Endothelial cell of umbilical vein (primary cell): ENCODE data around the gene PRX. TPM values are rescaled to one million over a fixed set of nuclear protein-coding genes. Genes with fewer than 3 reads are reported as not detected.

ENCODE experiments used
- BruUV-seq: library from RNA; stranded (reverse); fragments of 400-500 nt; replicated peaks from 2 replicates; lab custom pipeline; 2021; lab: Mats Ljungman, UMichigan
- CTCF ChIA-PET: fragments of 300-600, 350-600 bp; sonication (Branson Sonifier 250); formaldehyde crosslinking; loops from one replicate; lab custom pipeline; 2021; ENCODE audit warnings: antibody characterized with exemption, inconsistent platforms; lab: Charles Lee
- POLR2A ChIA-PET: fragments of 300-600, 350-600 bp; sonication (Branson Sonifier 250); formaldehyde crosslinking; loops from one replicate; lab custom pipeline; 2021; ENCODE audit warnings: antibody characterized with exemption, inconsistent platforms; lab: Charles Lee
- DNase-seq: peaks from one replicate; pipeline ENCODE4 v3.0.0-alpha.2; 2011; ENCODE audit warnings: low read depth, low spot score
- FAIRE-seq: peaks from 2 replicates; lab custom pipeline; 2011; peaks lifted over from hg19 to GRCh38; lab: Jason Lieb, UNC
- H2AFZ ChIP-seq: 2 replicates; pipeline ENCODE4 v1.6.0; 2012; ENCODE audit warnings: low read depth, low read length, control low read depth, inconsistent platforms
- H3K27ac ChIP-seq: 2 replicates; pipeline ENCODE4 v1.5.1; 2011; ENCODE audit warnings: low read depth, mild to moderate bottlenecking, control low read depth, low read length, moderate library complexity; ENCODE audit not compliant: insufficient read depth
- H3K27me3 ChIP-seq, 2 experiments: 2 replicates each; pipeline versions ENCODE4 v1.6.0 to v1.6.1; 2011; ENCODE audit warnings: low read length in 2 of 2, mixed read lengths in 1 of 2; ENCODE audit not compliant: control insufficient read depth in 2 of 2, insufficient read depth in 2 of 2
- H3K36me3 ChIP-seq, 2 experiments: 2 replicates in 1 of 2; 3 replicates in 1 of 2; pipeline ENCODE4 v1.5.1; 2011; ENCODE audit warnings: low read length in 2 of 2, mild to moderate bottlenecking in 1 of 2, moderate library complexity in 1 of 2; ENCODE audit not compliant: control insufficient read depth in 2 of 2, insufficient read depth in 2 of 2; ENCODE audit errors: extremely low read depth in 1 of 2
- H3K4me1 ChIP-seq: 3 replicates; pipeline ENCODE4 v1.5.1; 2011; ENCODE audit warnings: mild to moderate bottlenecking, low read length; ENCODE audit not compliant: control insufficient read depth, insufficient read depth; ENCODE audit errors: extremely low read depth
- H3K4me2 ChIP-seq: 2 replicates; pipeline ENCODE4 v1.6.1; 2011; ENCODE audit warnings: low read length, control low read depth, mixed read lengths; ENCODE audit not compliant: insufficient read depth
- H3K4me3 ChIP-seq, 3 experiments: fragments of 200-600 bp in 1 of 3; sonication (generic), shearing (Covaris generic) in 1 of 3; replicated peaks in 1 of 3; 2 replicates each; pipeline ENCODE4 v1.5.1; 2011 to 2016; ENCODE audit warnings: control low read depth in 3 of 3, low read length in 3 of 3, mild to moderate bottlenecking in 2 of 3, inconsistent platforms in 1 of 3, low read depth in 1 of 3, moderate library complexity in 1 of 3; ENCODE audit not compliant: insufficient read depth in 1 of 3
- H3K79me2 ChIP-seq: 2 replicates; pipeline ENCODE4 v1.6.0; 2012; ENCODE audit warnings: low read length, inconsistent platforms; ENCODE audit not compliant: control insufficient read depth, insufficient read depth
- H3K9ac ChIP-seq: replicated peaks from 2 replicates; pipeline ENCODE3; 2011; ENCODE audit warnings: low read length, control low read depth; ENCODE audit not compliant: insufficient read depth; ENCODE audit errors: extremely low read depth
- H3K9me1 ChIP-seq: replicated peaks from 3 replicates; pipeline ENCODE4 v1.6.0; 2011; ENCODE audit warnings: mild to moderate bottlenecking, low read length; ENCODE audit not compliant: control insufficient read depth, insufficient read depth; ENCODE audit errors: extremely low read depth
- H3K9me3 ChIP-seq: replicated peaks from 2 replicates; pipeline ENCODE4 v1.5.1; 2012; ENCODE audit warnings: low read length, inconsistent platforms; ENCODE audit not compliant: control insufficient read depth, insufficient read depth
- H4K20me1 ChIP-seq: replicated peaks from 2 replicates; pipeline ENCODE3; 2011; ENCODE audit warnings: mild to moderate bottlenecking, low read length; ENCODE audit not compliant: control insufficient read depth, insufficient read depth; ENCODE audit errors: extremely low read depth
- EZH2 ChIP-seq: IDR thresholded peaks from 2 replicates; pipeline ENCODE4 v1.6.1; 2012; ENCODE audit warnings: borderline replicate concordance, low read depth, mild to moderate bottlenecking, moderate library complexity, low read length, inconsistent platforms; ENCODE audit not compliant: severe bottlenecking
- FOS ChIP-seq: IDR thresholded peaks from 2 replicates; pipeline ENCODE4 v1.6.1; 2011; ENCODE audit warnings: mild to moderate bottlenecking, low read length, moderate library complexity, borderline replicate concordance; ENCODE audit not compliant: insufficient read depth
- GATA2 ChIP-seq: IDR thresholded peaks from 2 replicates; pipeline ENCODE4 v1.7.0; 2011; ENCODE audit warnings: low read depth, mild to moderate bottlenecking, moderate library complexity, mixed read lengths, low read length; ENCODE audit not compliant: insufficient read length, insufficient read depth
- JUN ChIP-seq: IDR thresholded peaks from 2 replicates; pipeline ENCODE4 v1.6.1; 2011; ENCODE audit warnings: borderline replicate concordance, low read depth; ENCODE audit not compliant: insufficient read length, insufficient read depth
- MYC ChIP-seq: IDR thresholded peaks from one replicate; pipeline ENCODE4 v1.6.1; 2011; ENCODE audit warnings: mild to moderate bottlenecking, low read depth, low read length
- POLR2A ChIP-seq: IDR thresholded peaks from 2 replicates; pipeline ENCODE4 v1.6.1; 2012; ENCODE audit warnings: low read depth, mild to moderate bottlenecking, control low read depth, low read length
- POLR2AphosphoS5 ChIP-seq: IDR thresholded peaks from 2 replicates; pipeline ENCODE4 v1.6.1; 2012; ENCODE audit warnings: low read depth, mild to moderate bottlenecking, control low read depth, low read length, moderate library complexity; ENCODE audit not compliant: insufficient read depth
- dilution Hi-C: fragments of 300-500 bp; cut with MboI; formaldehyde crosslinking; loops from one replicate; pipeline ENCODE4 v1.15.0; 2019; ENCODE audit warnings: low sequenced_read_pairs; ENCODE audit not compliant: extremely low pct_ligation_motif_present
- intact Hi-C: fragments of 100-400 bp; cut with micrococcal nuclease; formaldehyde crosslinking; loops from one replicate; pipeline ENCODE4 v1.10.0; 2022
- polyA plus RNA-seq, 4 experiments: library from polyadenylated mRNA; depleted of rRNA in 3 of 4; stranded (reverse) in 3 of 4; unstranded in 1 of 4; fragments of >200 nt; gene quantifications; 2 replicates each; pipeline versions ENCODE4 v1.2.1 to v1.2.3, GENCODE V29; 2011 to 2012; ENCODE audit warnings: missing spikeins in 1 of 4
- total RNA-seq: library from RNA; stranded (reverse); gene quantifications from 2 replicates; pipeline ENCODE4 v1.2.3, GENCODE V29; 2021
- TF ChIP-seq, protein P1 (sequence below), 2 donors: IDR thresholded peaks; 1 replicate in 1 of 2; 2 replicates in 1 of 2; pipeline ENCODE4 v1.5.1; 2011; ENCODE audit warnings: low read length in 2 of 2, mild to moderate bottlenecking in 2 of 2, moderate library complexity in 2 of 2, control low read depth in 1 of 2, inconsistent platforms in 1 of 2, low read depth in 1 of 2; ENCODE audit not compliant: insufficient read depth in 1 of 2; ENCODE audit errors: extremely low read depth in 1 of 2
- TF ChIP-seq, protein P2 (sequence below): IDR thresholded peaks from 2 replicates; pipeline ENCODE4 v1.6.1; 2011; ENCODE audit not compliant: insufficient read depth, insufficient read length

The PRX gene
- total and polyA plus RNA-seq, 2 donors (not counting 3 experiments of a cell fraction or from before 2014, with no cell fraction given) = 0.80 to 1.3 TPM

DNA sequence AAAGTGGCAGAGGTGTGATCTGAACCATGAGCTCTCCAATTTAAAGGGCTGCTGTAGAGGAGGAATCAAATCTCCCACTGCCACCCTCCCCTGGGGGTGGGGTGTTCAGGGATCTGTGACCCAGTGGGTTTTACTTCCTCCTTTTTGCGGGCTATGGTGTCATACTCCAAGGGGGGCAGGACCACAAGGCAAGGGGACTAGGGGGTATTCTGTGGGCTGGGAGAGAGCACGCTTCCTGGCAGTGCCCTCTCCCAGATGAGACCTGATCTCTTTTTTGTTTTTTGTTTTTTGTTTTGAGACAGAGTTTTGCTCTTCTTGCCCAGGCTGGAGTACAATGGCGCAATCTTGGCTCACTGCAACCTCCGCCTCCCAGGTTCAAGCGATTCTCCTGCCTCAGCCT is 54.4 kb downstream of the PRX start:
- Histone ChIP-seq H3K4me1 (peaks cover 4% of the 10 kb centered on the region), H4K20me1 (no peaks in the 10 kb centered on the region), H3K9me3 (no peaks in the 10 kb centered on the region), H3K27ac (no peak overlapping the region), H3K4me2 (no peak overlapping the region), H3K9me1 (no peaks in the 10 kb centered on the region), H2AFZ (no peak overlapping the region), H3K36me3 (no peaks in the 10 kb centered on the region), H3K27me3 (no peaks in the 10 kb centered on the region), H3K79me2 (peaks cover 7% of the 10 kb centered on the region), H3K9ac (no peak overlapping the region), H3K4me3 (no peak overlapping the region)
- dilution Hi-C loops = no loop called here
- TF ChIP-seq, protein P1, sequence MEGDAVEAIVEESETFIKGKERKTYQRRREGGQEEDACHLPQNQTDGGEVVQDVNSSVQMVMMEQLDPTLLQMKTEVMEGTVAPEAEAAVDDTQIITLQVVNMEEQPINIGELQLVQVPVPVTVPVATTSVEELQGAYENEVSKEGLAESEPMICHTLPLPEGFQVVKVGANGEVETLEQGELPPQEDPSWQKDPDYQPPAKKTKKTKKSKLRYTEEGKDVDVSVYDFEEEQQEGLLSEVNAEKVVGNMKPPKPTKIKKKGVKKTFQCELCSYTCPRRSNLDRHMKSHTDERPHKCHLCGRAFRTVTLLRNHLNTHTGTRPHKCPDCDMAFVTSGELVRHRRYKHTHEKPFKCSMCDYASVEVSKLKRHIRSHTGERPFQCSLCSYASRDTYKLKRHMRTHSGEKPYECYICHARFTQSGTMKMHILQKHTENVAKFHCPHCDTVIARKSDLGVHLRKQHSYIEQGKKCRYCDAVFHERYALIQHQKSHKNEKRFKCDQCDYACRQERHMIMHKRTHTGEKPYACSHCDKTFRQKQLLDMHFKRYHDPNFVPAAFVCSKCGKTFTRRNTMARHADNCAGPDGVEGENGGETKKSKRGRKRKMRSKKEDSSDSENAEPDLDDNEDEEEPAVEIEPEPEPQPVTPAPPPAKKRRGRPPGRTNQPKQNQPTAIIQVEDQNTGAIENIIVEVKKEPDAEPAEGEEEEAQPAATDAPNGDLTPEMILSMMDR (IDR thresholded peaks at IDR 0.05; ENCODE audit: extremely low read depth in 1 of 2, insufficient read depth in 1 of 2, low read depth in 1 of 2, low read length in 2 of 2) = no peak
- no peak for TF ChIP-seq JUN
- TF ChIP-seq POLR2AphosphoS5 = no peak
- no peak for TF ChIP-seq GATA2
- no peak for TF ChIP-seq FOS
- TF ChIP-seq, protein P2, sequence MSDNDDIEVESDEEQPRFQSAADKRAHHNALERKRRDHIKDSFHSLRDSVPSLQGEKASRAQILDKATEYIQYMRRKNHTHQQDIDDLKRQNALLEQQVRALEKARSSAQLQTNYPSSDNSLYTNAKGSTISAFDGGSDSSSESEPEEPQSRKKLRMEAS = no peak
- TF ChIP-seq POLR2A = no peak
- TF ChIP-seq EZH2 = no peak
- TF ChIP-seq MYC = no peak
- FAIRE-seq (no peak), DNase-seq (no peak)
- POLR2A ChIA-PET = no interaction called here
- intact Hi-C loops = no loop called here
- no TSS peak for BruUV-seq
- CTCF ChIA-PET = no interaction called here
